Mesenchymal stem cell (in vitro differentiated cells and primary cell): ENCODE data around the gene PRICKLE2.

ENCODE experiments used
- DNase-seq: peaks from one replicate; pipeline ENCODE4 v3.0.0-alpha.2; 2013
- H2AFZ ChIP-seq: one replicate; pipeline ENCODE4 v1.6.1; 2013; ENCODE audit warnings: low read depth, mild to moderate bottlenecking, control low read depth, inconsistent platforms, low read length, moderate library complexity
- H2AK5ac ChIP-seq: 2 replicates; pipeline ENCODE4 v1.6.1; 2013; ENCODE audit warnings: low read length, moderate library complexity, mild to moderate bottlenecking, inconsistent platforms; ENCODE audit not compliant: severe bottlenecking
- H2BK120ac ChIP-seq: one replicate; pipeline ENCODE4 v1.6.1; 2013; ENCODE audit warnings: low read depth, mild to moderate bottlenecking, inconsistent platforms, low read length, moderate library complexity
- H2BK12ac ChIP-seq, 2 experiments: one replicate each; pipeline ENCODE4 v1.6.1; 2013; ENCODE audit warnings: inconsistent platforms in 2 of 2, low read length in 2 of 2, mild to moderate bottlenecking in 2 of 2, moderate library complexity in 2 of 2, control low read depth in 1 of 2
- H2BK15ac ChIP-seq: one replicate; pipeline ENCODE4 v1.6.1; 2013; ENCODE audit warnings: mild to moderate bottlenecking, low read depth, inconsistent platforms; ENCODE audit not compliant: poor library complexity, severe bottlenecking
- H2BK5ac ChIP-seq: 2 replicates; pipeline ENCODE4 v1.6.1; 2013; ENCODE audit warnings: low read depth, mild to moderate bottlenecking, low read length, control low read depth, inconsistent platforms; ENCODE audit not compliant: poor library complexity, severe bottlenecking
- H3K14ac ChIP-seq, 2 experiments: one replicate each; pipeline ENCODE4 v1.6.1; 2013; ENCODE audit warnings: inconsistent platforms in 2 of 2, low read length in 2 of 2, control low read depth in 1 of 2, mild to moderate bottlenecking in 1 of 2, moderate library complexity in 1 of 2
- H3K18ac ChIP-seq, 2 experiments: one replicate each; pipeline ENCODE4 v1.6.1; 2013; ENCODE audit warnings: inconsistent platforms in 2 of 2, low read length in 2 of 2, control low read depth in 1 of 2, low read depth in 1 of 2, mild to moderate bottlenecking in 1 of 2
- H3K23ac ChIP-seq, 2 experiments: one replicate each; pipeline ENCODE4 v1.6.1; 2013; ENCODE audit warnings: inconsistent platforms in 2 of 2, low read length in 2 of 2, mild to moderate bottlenecking in 2 of 2, moderate library complexity in 2 of 2, control low read depth in 1 of 2
- H3K27ac ChIP-seq: 2 replicates; pipeline ENCODE4 v1.5.1; 2013; ENCODE audit warnings: mild to moderate bottlenecking, moderate library complexity, low read length, control low read depth, inconsistent platforms; ENCODE audit not compliant: poor library complexity, severe bottlenecking
- H3K27me3 ChIP-seq, 2 experiments: 2 replicates each; pipeline versions ENCODE4 v1.6.1 to v1.7.0; 2013; ENCODE audit warnings: low read length in 2 of 2, mild to moderate bottlenecking in 2 of 2, moderate library complexity in 2 of 2, control low read depth in 1 of 2, inconsistent platforms in 1 of 2; ENCODE audit not compliant: control insufficient read depth in 1 of 2, insufficient read depth in 1 of 2
- H3K36me3 ChIP-seq, 2 experiments: 2 replicates each; pipeline versions ENCODE4 v1.6.1 to v1.7.0; 2013; ENCODE audit warnings: low read length in 2 of 2, control low read depth in 1 of 2, inconsistent platforms in 1 of 2, low read depth in 1 of 2, mild to moderate bottlenecking in 1 of 2; ENCODE audit not compliant: insufficient read depth in 2 of 2, control insufficient read depth in 1 of 2
- H3K4ac ChIP-seq, 2 experiments: one replicate each; pipeline ENCODE4 v1.6.1; 2013; ENCODE audit warnings: inconsistent platforms in 2 of 2, low read length in 2 of 2, mild to moderate bottlenecking in 2 of 2, moderate library complexity in 2 of 2, control low read depth in 1 of 2, low read depth in 1 of 2
- H3K4me1 ChIP-seq: 2 replicates; pipeline ENCODE4 v1.6.1; 2013; ENCODE audit warnings: low read depth, low read length, control low read depth; ENCODE audit not compliant: control insufficient read depth, insufficient read depth
- H3K4me2 ChIP-seq: 2 replicates; pipeline ENCODE4 v1.6.1; 2013; ENCODE audit warnings: low read length, mild to moderate bottlenecking, inconsistent platforms; ENCODE audit not compliant: poor library complexity, severe bottlenecking
- H3K4me3 ChIP-seq, 2 experiments: 2 replicates each; pipeline versions ENCODE4 v1.5.1 to v1.7.0; 2013; ENCODE audit warnings: low read length in 2 of 2, mild to moderate bottlenecking in 2 of 2, control low read depth in 1 of 2, low read depth in 1 of 2; ENCODE audit not compliant: insufficient read depth in 1 of 2
- H3K79me1 ChIP-seq: replicated peaks from 2 replicates; pipeline ENCODE4 v1.6.1; 2013; ENCODE audit warnings: mild to moderate bottlenecking, control low read depth, low read length, inconsistent platforms; ENCODE audit not compliant: poor library complexity, severe bottlenecking
- H3K9ac ChIP-seq: 2 replicates; pipeline ENCODE4 v1.7.0; 2013; ENCODE audit warnings: mild to moderate bottlenecking, low read length, moderate library complexity
- H3K9me3 ChIP-seq: 2 replicates; pipeline ENCODE4 v1.7.0; 2013; ENCODE audit warnings: mild to moderate bottlenecking, low read length; ENCODE audit not compliant: control insufficient read depth
- H4K8ac ChIP-seq: one replicate; pipeline ENCODE4 v1.6.1; 2013; ENCODE audit warnings: inconsistent platforms, mild to moderate bottlenecking, low read length, moderate library complexity
- H4K91ac ChIP-seq: one replicate; pipeline ENCODE4 v1.6.1; 2013; ENCODE audit warnings: mild to moderate bottlenecking, low read length, inconsistent platforms
- WGBS: methylation state at CpG from one replicate; pipeline ENCODE4 v1.1.7; 2013; ENCODE audit warnings: mixed read lengths; 5-methylcytosine and 5-hydroxymethylcytosine counted together

Gene PRICKLE2

DNA sequence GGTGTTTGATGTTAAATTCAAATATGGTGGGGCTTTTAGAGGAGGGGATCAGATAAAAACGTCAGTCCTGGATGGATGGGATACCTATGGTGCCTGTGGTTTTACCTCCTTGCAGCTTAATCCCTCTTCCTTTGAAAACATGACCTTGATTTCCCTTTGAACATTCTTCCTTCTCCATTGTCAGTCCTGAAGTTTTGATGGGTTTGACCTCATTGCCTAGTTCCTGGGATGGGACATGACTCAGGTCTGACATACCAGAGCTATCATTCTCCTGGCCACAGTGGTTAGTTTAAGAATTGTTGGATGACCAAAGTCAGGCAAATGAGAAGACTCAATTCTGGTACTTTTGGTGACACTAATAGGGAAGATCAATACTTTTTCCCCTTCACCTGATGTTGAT lies 87.2 kb downstream of the PRICKLE2 start:
- peaks cover 44 to 82% of the 10 kb centered on the region in 2 experiments for H3K36me3 ChIP-seq
- peaks cover 36% of the 10 kb centered on the region for H3K79me1 ChIP-seq
- no peak overlapping the region for H3K18ac ChIP-seq
- H3K27me3 ChIP-seq, result no peaks in the 10 kb centered on the region
- no peak for DNase-seq
- H2AK5ac ChIP-seq, result no peak overlapping the region
- H3K4me1 ChIP-seq, result peaks cover 3% of the 10 kb centered on the region
- no peak overlapping the region for H3K14ac ChIP-seq
- H3K9me3 ChIP-seq, result no peaks in the 10 kb centered on the region
- H3K9ac ChIP-seq, result no peak overlapping the region
- no peak overlapping the region for H3K4me3 ChIP-seq
- H2BK120ac ChIP-seq, result no peak overlapping the region
- H2BK5ac ChIP-seq, result no peak overlapping the region
- no CpG with 5 or more reads among the region's 1 CpG for WGBS
- H2BK15ac ChIP-seq, result no peak overlapping the region
- no peak overlapping the region for H4K8ac ChIP-seq
- H3K23ac ChIP-seq, result no peak overlapping the region
- H2BK12ac ChIP-seq, result no peak overlapping the region
- no peak overlapping the region for H2AFZ ChIP-seq
- no peak overlapping the region for H4K91ac ChIP-seq
- no peak overlapping the region for H3K27ac ChIP-seq
- no peak overlapping the region for H3K4ac ChIP-seq
- no peak overlapping the region for H3K4me2 ChIP-seq

DNA sequence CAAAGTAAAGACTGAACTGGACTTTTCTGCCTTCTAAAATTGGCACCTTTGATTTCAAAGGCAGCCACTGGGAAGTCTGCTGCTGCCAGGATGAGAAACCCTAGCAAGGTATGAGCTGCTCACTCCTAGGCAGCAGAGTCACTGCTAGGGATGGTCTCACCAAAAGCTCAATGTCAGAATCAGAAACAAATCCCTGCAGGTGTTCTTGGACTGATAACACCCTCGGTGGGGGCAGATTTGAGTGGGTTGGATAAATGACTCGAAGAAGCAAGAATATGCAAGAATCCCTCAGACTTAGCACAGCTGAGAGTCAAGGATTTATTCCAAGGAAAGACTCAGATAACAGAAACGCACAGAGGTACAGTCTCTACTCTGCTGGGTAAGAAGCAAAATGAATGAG lies 90.4 kb downstream of the PRICKLE2 start:
- H3K27me3 ChIP-seq, result no peaks in the 10 kb centered on the region
- no peak for DNase-seq
- H3K4ac ChIP-seq, result no peak overlapping the region
- H2AFZ ChIP-seq, result no peak overlapping the region
- H3K4me3 ChIP-seq, result no peak overlapping the region
- H3K14ac ChIP-seq, result no peak overlapping the region
- H2BK5ac ChIP-seq, result no peak overlapping the region
- H2BK12ac ChIP-seq, result no peak overlapping the region
- H3K18ac ChIP-seq, result no peak overlapping the region
- H3K27ac ChIP-seq, result no peak overlapping the region
- WGBS, result 96% methylated on average over 3 of the region's 3 CpGs
- H3K23ac ChIP-seq, result no peak overlapping the region
- no peak overlapping the region for H2AK5ac ChIP-seq
- H3K4me2 ChIP-seq, result no peak overlapping the region
- H3K9ac ChIP-seq, result no peak overlapping the region
- no peaks in the 10 kb centered on the region for H3K9me3 ChIP-seq
- no peak overlapping the region for H2BK15ac ChIP-seq
- no peak overlapping the region for H2BK120ac ChIP-seq
- H3K36me3 ChIP-seq, result peaks cover 33 to 77% of the 10 kb centered on the region in 2 experiments
- no peak overlapping the region for H4K91ac ChIP-seq
- H4K8ac ChIP-seq, result no peak overlapping the region
- peaks cover 3% of the 10 kb centered on the region for H3K4me1 ChIP-seq
- peaks cover 47% of the 10 kb centered on the region for H3K79me1 ChIP-seq

DNA sequence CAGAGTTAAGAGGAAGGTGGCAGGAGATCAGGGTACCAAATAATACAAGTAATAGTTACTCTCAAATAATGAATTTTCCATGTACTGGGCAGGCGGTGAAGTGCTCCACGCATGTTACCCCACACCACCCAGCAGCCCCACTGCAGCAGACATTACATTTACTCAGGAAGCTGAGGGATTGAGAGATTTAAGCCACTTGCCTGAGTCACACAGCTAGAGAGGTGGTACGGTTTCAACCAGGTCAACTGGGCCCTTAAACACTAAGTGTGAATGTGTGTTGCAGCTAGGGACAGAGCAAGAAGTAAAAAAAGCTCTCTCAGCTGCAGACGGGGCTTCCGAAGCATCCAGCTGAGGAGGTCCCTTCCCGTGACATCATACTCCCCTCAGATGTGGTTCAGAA lies 91.3 kb downstream of the PRICKLE2 start:
- H3K9ac ChIP-seq, result no peak overlapping the region
- H2BK12ac ChIP-seq, result no peak overlapping the region
- no peak overlapping the region for H2BK15ac ChIP-seq
- H2AK5ac ChIP-seq, result no peak overlapping the region
- H3K4me3 ChIP-seq, result no peak overlapping the region
- peaks cover 5% of the 10 kb centered on the region for H3K4me1 ChIP-seq
- no peak overlapping the region for H2BK120ac ChIP-seq
- H3K9me3 ChIP-seq, result no peaks in the 10 kb centered on the region
- H3K23ac ChIP-seq, result no peak overlapping the region
- no peak overlapping the region for H3K18ac ChIP-seq
- WGBS, result 80% methylated on average over 6 of the region's 6 CpGs
- H3K4ac ChIP-seq, result no peak overlapping the region
- H3K14ac ChIP-seq, result no peak overlapping the region
- H2AFZ ChIP-seq, result no peak overlapping the region
- DNase-seq, result peak; percentile 33
- no peak overlapping the region for H2BK5ac ChIP-seq
- H3K27me3 ChIP-seq, result no peaks in the 10 kb centered on the region
- peaks cover 27 to 79% of the 10 kb centered on the region in 2 experiments for H3K36me3 ChIP-seq
- peaks cover 43% of the 10 kb centered on the region for H3K79me1 ChIP-seq
- H4K91ac ChIP-seq, result no peak overlapping the region
- H3K27ac ChIP-seq, result no peak overlapping the region
- no peak overlapping the region for H3K4me2 ChIP-seq
- H4K8ac ChIP-seq, result no peak overlapping the region

DNA sequence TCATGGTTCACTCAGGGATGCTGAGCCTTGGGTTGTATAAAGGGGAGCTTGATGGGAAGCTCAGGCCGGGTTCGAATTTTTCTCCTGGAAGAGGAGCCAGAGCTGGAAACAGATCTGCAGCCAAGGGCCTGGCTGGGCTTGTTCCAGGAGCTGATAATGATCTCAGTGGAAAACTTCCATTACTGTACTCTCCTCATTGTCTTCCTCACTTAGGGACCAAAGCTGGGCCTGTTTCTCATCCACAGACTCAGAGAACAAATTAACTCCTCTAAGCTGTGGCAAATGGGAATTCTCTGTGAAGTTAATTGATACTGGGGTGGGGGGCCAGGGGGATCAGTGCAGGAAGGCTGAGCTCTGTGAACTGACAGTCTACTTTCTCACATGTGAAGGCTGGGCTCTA lies 92.0 kb downstream of the PRICKLE2 start:
- H4K8ac ChIP-seq, result no peak overlapping the region
- H3K4me3 ChIP-seq, result no peak overlapping the region
- no peaks in the 10 kb centered on the region for H3K9me3 ChIP-seq
- 47% methylated on average over 2 of the region's 2 CpGs for WGBS
- H3K27me3 ChIP-seq, result no peaks in the 10 kb centered on the region
- peaks cover 7% of the 10 kb centered on the region for H3K4me1 ChIP-seq
- no peak overlapping the region for H2BK5ac ChIP-seq
- H3K23ac ChIP-seq, result no peak overlapping the region
- H3K27ac ChIP-seq, result no peak overlapping the region
- H3K4me2 ChIP-seq, result no peak overlapping the region
- no peak overlapping the region for H2BK15ac ChIP-seq
- no peak overlapping the region for H3K14ac ChIP-seq
- no peak overlapping the region for H3K9ac ChIP-seq
- H2BK120ac ChIP-seq, result no peak overlapping the region
- no peak overlapping the region for H3K4ac ChIP-seq
- no peak for DNase-seq
- H2BK12ac ChIP-seq, result no peak overlapping the region
- no peak overlapping the region for H3K18ac ChIP-seq
- H3K36me3 ChIP-seq, result peaks cover 29 to 79% of the 10 kb centered on the region in 2 experiments
- H2AFZ ChIP-seq, result no peak overlapping the region
- no peak overlapping the region for H2AK5ac ChIP-seq
- H3K79me1 ChIP-seq, result peaks cover 45% of the 10 kb centered on the region
- H4K91ac ChIP-seq, result no peak overlapping the region
